CD4-positive, alpha-beta memory T cell (primary cell): ENCODE results near the gene NFILZ. TPM values are rescaled to one million over a fixed set of nuclear protein-coding genes. Genes with fewer than 3 reads are reported as not detected.
A peak's percentile ranks its signal among the peaks of the same experiment; 100 is the strongest.

Experiments used
- CTCF ChIA-PET: fragments of 350-600 bp; sonication (Branson Sonifier 250); formaldehyde crosslinking; loops from one replicate; lab custom pipeline; 2021; ENCODE audit warnings: inconsistent platforms; ENCODE audit not compliant: partially characterized antibody; lab: Charles Lee
- POLR2A ChIA-PET: fragments of 350-600 bp; sonication (Branson Sonifier 250); formaldehyde crosslinking; loops from one replicate; lab custom pipeline; 2021; ENCODE audit not compliant: partially characterized antibody; lab: Charles Lee
- DNase-seq, 5 donors: peaks; one replicate each; pipeline versions ENCODE4 v3.0.0 to v3.0.0-alpha.2; 2020 to 2022; ENCODE audit warnings: mixed read lengths in 1 of 5
- H3K27ac ChIP-seq: one replicate; pipeline ENCODE4 v1.7.0; 2013; ENCODE audit warnings: low read depth, low read length
- H3K27me3 ChIP-seq: 2 replicates; pipeline ENCODE4 v1.7.0; 2013; ENCODE audit warnings: mild to moderate bottlenecking, low read length, moderate library complexity; ENCODE audit not compliant: insufficient read depth
- H3K36me3 ChIP-seq: 2 replicates; pipeline ENCODE4 v1.7.0; 2013; ENCODE audit warnings: mild to moderate bottlenecking, low read length, moderate library complexity; ENCODE audit not compliant: insufficient read depth
- H3K4me1 ChIP-seq: 2 replicates; pipeline ENCODE4 v1.7.0; 2013; ENCODE audit warnings: mild to moderate bottlenecking, low read length, moderate library complexity; ENCODE audit not compliant: insufficient read depth
- H3K4me3 ChIP-seq, 2 donors: one replicate each; pipeline ENCODE4 v1.7.0; 2013; ENCODE audit warnings: low read length in 2 of 2, mild to moderate bottlenecking in 1 of 2
- H3K9me3 ChIP-seq, 2 donors: one replicate each; pipeline ENCODE4 v1.7.0; 2013; ENCODE audit warnings: low read length in 2 of 2, control low read depth in 1 of 2; ENCODE audit not compliant: control insufficient read depth in 1 of 2
- H3K27ac Mint-ChIP-seq, 7 donors: one replicate each; pipeline ENCODE4 v1.8.0; 2020 to 2021; ENCODE audit warnings: mixed read lengths in 7 of 7, mild to moderate bottlenecking in 6 of 7, inconsistent platforms in 3 of 7, moderate library complexity in 3 of 7
- H3K27me3 Mint-ChIP-seq, 2 donors: one replicate each; pipeline ENCODE4 v1.8.0; 2020 to 2021; ENCODE audit warnings: mixed read lengths in 2 of 2
- H3K36me3 Mint-ChIP-seq, 2 donors: one replicate each; pipeline ENCODE4 v1.8.0; 2020 to 2021; ENCODE audit warnings: mixed read lengths in 2 of 2, inconsistent platforms in 1 of 2, mild to moderate bottlenecking in 1 of 2
- H3K4me1 Mint-ChIP-seq, 4 donors: one replicate each; pipeline ENCODE4 v1.8.0; 2020 to 2021; ENCODE audit warnings: mixed read lengths in 4 of 4, mild to moderate bottlenecking in 1 of 4
- H3K4me3 Mint-ChIP-seq, 8 donors: one replicate each; pipeline ENCODE4 v1.8.0; 2020 to 2021; ENCODE audit warnings: mixed read lengths in 8 of 8, mild to moderate bottlenecking in 7 of 8, moderate library complexity in 6 of 8, inconsistent platforms in 3 of 8
- H3K9me3 Mint-ChIP-seq, 8 donors: one replicate each; pipeline ENCODE4 v1.8.0; 2020 to 2021; ENCODE audit warnings: mixed read lengths in 8 of 8, mild to moderate bottlenecking in 5 of 8, inconsistent platforms in 3 of 8, moderate library complexity in 1 of 8
- intact Hi-C: fragments of 100-400 bp; cut with micrococcal nuclease; formaldehyde crosslinking; loops from one replicate; pipeline ENCODE4 v1.15.1; 2023
- polyA plus RNA-seq, 2 donors: library from polyadenylated mRNA; unstranded; fragments of 300-500 nt; fragmentation: Illumina TruSeq; gene quantifications; one replicate each; pipeline ENCODE4 v1.2.3, GENCODE V29; 2021
- total RNA-seq, 2 experiments: library from RNA; stranded (reverse); gene quantifications; one replicate each; pipeline ENCODE4 v1.2.3, GENCODE V29; 2021

The NFILZ gene
- total and polyA plus RNA-seq, 4 experiments from 2014 or later = not detected

- intact Hi-C loops = no loop called here
- Histone ChIP-seq H3K4me3 (peak overlapping the region; percentile 37 to 47), H3K27ac (no peak overlapping the region), H3K4me1 (peaks cover 39% of the 10 kb centered on the region), H3K27me3 (no peaks in the 10 kb centered on the region), H3K36me3 (no peaks in the 10 kb centered on the region), H3K9me3 (no peaks in the 10 kb centered on the region)
- peaks cover 20 to 64% (median 38%) of the 10 kb centered on the region in 4 donors for H3K4me1 Mint-ChIP-seq
- peak overlapping the region; percentile 27 to 82 (median 56) for H3K4me3 Mint-ChIP-seq
- peaks cover 0 to 3% (median 0%) of the 10 kb centered on the region in 8 donors for H3K9me3 Mint-ChIP-seq
- H3K27ac Mint-ChIP-seq = peak overlapping the region in 6 of 7 donors; percentile 15 to 60 (median 46)
- no peaks in the 10 kb centered on the region for H3K36me3 Mint-ChIP-seq
- ChIA-PET CTCF (interaction anchor here (1.2 to 5.6 kb wide), 3 partner anchors 10 to 29 kb away, joined by 3 to 40 read pairs (median 10); no protein-coding TSS in a partner anchor), POLR2A (no interaction called here)
- H3K27me3 Mint-ChIP-seq = no peaks in the 10 kb centered on the region
- no peak for DNase-seq
These were observed 34.2 kb downstream of the NFILZ start for GRCh38 chr19:8664671-8665057.

GRCh38 chr19:8665468-8666213 lies 35.2 kb downstream of the NFILZ start:
- Histone ChIP-seq H3K27ac (no peak overlapping the region), H3K27me3 (no peaks in the 10 kb centered on the region), H3K4me3 (no peak overlapping the region), H3K4me1 (peaks cover 39% of the 10 kb centered on the region), H3K36me3 (no peaks in the 10 kb centered on the region), H3K9me3 (no peaks in the 10 kb centered on the region)
- POLR2A ChIA-PET = interaction anchor here (0.9 kb wide), 1 partner anchor 11 kb away, joined by 5 read pairs; no protein-coding TSS in a partner anchor
- Mint-ChIP-seq H3K4me3 (peak overlapping the region in 7 of 8 donors; percentile 17 to 72 (median 51)), H3K36me3 (no peaks in the 10 kb centered on the region), H3K4me1 (peaks cover 20 to 70% (median 39%) of the 10 kb centered on the region in 4 donors), H3K9me3 (peaks cover 0 to 3% (median 0%) of the 10 kb centered on the region in 8 donors), H3K27me3 (no peaks in the 10 kb centered on the region), H3K27ac (peak overlapping the region; percentile 2 to 88 (median 69))
- CTCF ChIA-PET = interaction anchor here (1.2 to 5.6 kb wide), 3 partner anchors 11 to 28 kb away, joined by 3 to 40 read pairs (median 10); no protein-coding TSS in a partner anchor
- no peak for DNase-seq
- intact Hi-C loops = no loop called here

- Histone ChIP-seq H3K27ac (no peak overlapping the region), H3K9me3 (no peaks in the 10 kb centered on the region), H3K4me3 (no peak overlapping the region), H3K27me3 (no peaks in the 10 kb centered on the region), H3K36me3 (no peaks in the 10 kb centered on the region), H3K4me1 (peaks cover 51% of the 10 kb centered on the region)
- Mint-ChIP-seq H3K9me3 (peaks cover 0 to 3% (median 0%) of the 10 kb centered on the region in 8 donors), H3K36me3 (no peaks in the 10 kb centered on the region), H3K27me3 (no peaks in the 10 kb centered on the region), H3K27ac (peak overlapping the region in 5 of 7 donors; percentile 46 to 74 (median 52)), H3K4me1 (peaks cover 29 to 80% (median 49%) of the 10 kb centered on the region in 4 donors), H3K4me3 (peak overlapping the region in 4 of 8 donors; percentile 12 to 70 (median 38))
- intact Hi-C loops = no loop called here
- ChIA-PET POLR2A (interaction anchor here (0.7 kb wide), 1 partner anchor 175 kb away, joined by 3 read pairs; no protein-coding TSS in a partner anchor), CTCF (interaction anchor here (0.7 to 5.6 kb wide), 4 partner anchors 12 to 89 kb away, joined by 4 to 40 read pairs (median 8); no protein-coding TSS in a partner anchor)
- no peak for DNase-seq
These were observed 36.5 kb downstream of the NFILZ start for GRCh38 chr19:8666814-8667405.

- H3K4me1 ChIP-seq = peaks cover 19% of the 10 kb centered on the region
- no peak overlapping the region for H3K27ac Mint-ChIP-seq
- CTCF ChIA-PET = no interaction called here
- H3K9me3 Mint-ChIP-seq = peaks cover 0 to 6% (median under 1%) of the 10 kb centered on the region in 8 donors
- no peaks in the 10 kb centered on the region for H3K36me3 Mint-ChIP-seq
- no peaks in the 10 kb centered on the region for H3K9me3 ChIP-seq
- H3K27me3 Mint-ChIP-seq = peaks cover 0 to 6% of the 10 kb centered on the region in 2 donors
- POLR2A ChIA-PET = no interaction called here
- H3K27me3 ChIP-seq = no peaks in the 10 kb centered on the region
- no peaks in the 10 kb centered on the region for H3K36me3 ChIP-seq
- H3K4me3 ChIP-seq = no peak overlapping the region
- no peak overlapping the region for H3K27ac ChIP-seq
- no peak overlapping the region for H3K4me3 Mint-ChIP-seq
- DNase-seq = no peak
- peaks cover 19 to 50% (median 26%) of the 10 kb centered on the region in 4 donors for H3K4me1 Mint-ChIP-seq
- intact Hi-C loops = no loop called here
These were observed 43.0 kb downstream of the NFILZ start for GRCh38 chr19:8673276-8673891.

GRCh38 chr19:8675066-8675465 lies 44.6 kb downstream of the NFILZ start:
- peaks cover 0 to 8% (median 0%) of the 10 kb centered on the region in 8 donors for H3K9me3 Mint-ChIP-seq
- no peak for DNase-seq
- Histone ChIP-seq H3K9me3 (no peaks in the 10 kb centered on the region), H3K4me3 (no peak overlapping the region), H3K27ac (no peak overlapping the region), H3K27me3 (no peaks in the 10 kb centered on the region), H3K36me3 (no peaks in the 10 kb centered on the region), H3K4me1 (peaks cover 19% of the 10 kb centered on the region)
- H3K27me3 Mint-ChIP-seq = peaks cover 0 to 8% of the 10 kb centered on the region in 2 donors
- H3K4me3 Mint-ChIP-seq = no peak overlapping the region
- ChIA-PET CTCF (no interaction called here), POLR2A (no interaction called here)
- peaks cover 17 to 38% (median 20%) of the 10 kb centered on the region in 4 donors for H3K4me1 Mint-ChIP-seq
- intact Hi-C loops = no loop called here
- H3K27ac Mint-ChIP-seq = peak overlapping the region in 1 of 7 donors; percentile 31
- H3K36me3 Mint-ChIP-seq = no peaks in the 10 kb centered on the region

- Histone ChIP-seq H3K27me3 (no peaks in the 10 kb centered on the region), H3K27ac (no peak overlapping the region), H3K4me1 (peaks cover 10% of the 10 kb centered on the region), H3K9me3 (no peaks in the 10 kb centered on the region), H3K36me3 (no peaks in the 10 kb centered on the region), H3K4me3 (no peak overlapping the region)
- Mint-ChIP-seq H3K27ac (peak overlapping the region in 1 of 7 donors; percentile 43), H3K27me3 (peaks cover 0 to 9% of the 10 kb centered on the region in 2 donors), H3K4me3 (no peak overlapping the region), H3K4me1 (peaks cover 12 to 40% (median 26%) of the 10 kb centered on the region in 4 donors), H3K9me3 (peaks cover 0 to 11% (median 0%) of the 10 kb centered on the region in 8 donors), H3K36me3 (no peaks in the 10 kb centered on the region)
- ChIA-PET CTCF (no interaction called here), POLR2A (no interaction called here)
- intact Hi-C loops = no loop called here
- no peak for DNase-seq
These were observed 47.9 kb downstream of the NFILZ start for GRCh38 chr19:8678244-8678807.
